H9 (cell line): Measurements from ENCODE around the gene PPM1G. TPM values are rescaled to one million over a fixed set of nuclear protein-coding genes. Genes with fewer than 3 reads are reported as not detected.

ENCODE experiments used
- DNase-seq: peaks from one replicate; pipeline ENCODE4 v3.0.0-alpha.2; 2017
- H2AFZ ChIP-seq: one replicate; pipeline ENCODE4 v1.6.1; 2013; ENCODE audit warnings: mild to moderate bottlenecking, low read length, control low read depth, moderate library complexity
- H2AK5ac ChIP-seq: 2 replicates; pipeline ENCODE4 v1.6.1; 2013; ENCODE audit warnings: low read length, control low read depth, mixed read lengths; ENCODE audit not compliant: insufficient read length
- H2BK120ac ChIP-seq: one replicate; pipeline ENCODE4 v1.6.1; 2013; ENCODE audit warnings: low read depth, mild to moderate bottlenecking, low read length, control low read depth, inconsistent platforms; ENCODE audit not compliant: poor library complexity, severe bottlenecking
- H2BK12ac ChIP-seq: 2 replicates; pipeline ENCODE4 v1.6.1; 2013; ENCODE audit warnings: low read length, control low read depth, mixed read lengths, low read depth; ENCODE audit not compliant: insufficient read length
- H2BK15ac ChIP-seq: 2 replicates; pipeline ENCODE4 v1.6.1; 2013; ENCODE audit warnings: low read depth, low read length, control low read depth
- H2BK20ac ChIP-seq: one replicate; pipeline ENCODE4 v1.6.1; 2013; ENCODE audit warnings: low read depth, mild to moderate bottlenecking, low read length, control low read depth, inconsistent platforms; ENCODE audit not compliant: poor library complexity, severe bottlenecking
- H2BK5ac ChIP-seq: 2 replicates; pipeline ENCODE4 v1.6.1; 2013; ENCODE audit warnings: low read length, control low read depth, mixed read lengths; ENCODE audit not compliant: insufficient read length
- H3K14ac ChIP-seq: 2 replicates; pipeline ENCODE4 v1.6.1; 2013; ENCODE audit warnings: low read length, control low read depth; ENCODE audit not compliant: insufficient read depth
- H3K18ac ChIP-seq: 2 replicates; pipeline ENCODE4 v1.6.1; 2013; ENCODE audit warnings: low read depth, mild to moderate bottlenecking, mixed read lengths, low read length, control low read depth; ENCODE audit not compliant: insufficient read length
- H3K23ac ChIP-seq: 2 replicates; pipeline ENCODE4 v1.6.1; 2013; ENCODE audit warnings: low read length, control low read depth, mixed read lengths, low read depth; ENCODE audit not compliant: insufficient read length
- H3K23me2 ChIP-seq: 2 replicates; pipeline ENCODE4 v1.6.1; 2013; ENCODE audit warnings: low read depth, mild to moderate bottlenecking, mixed read lengths, low read length, control low read depth; ENCODE audit not compliant: insufficient read length, poor library complexity, severe bottlenecking
- H3K27ac ChIP-seq: 2 replicates; pipeline ENCODE4 v1.5.1; 2013; ENCODE audit warnings: low read length, control low read depth, mixed read lengths, low read depth; ENCODE audit not compliant: insufficient read length
- H3K27me3 ChIP-seq: 2 replicates; pipeline ENCODE4 v1.6.1; 2013; ENCODE audit warnings: low read length, control low read depth, inconsistent platforms; ENCODE audit not compliant: insufficient read depth
- H3K4ac ChIP-seq: 2 replicates; pipeline ENCODE4 v1.6.1; 2013; ENCODE audit warnings: low read depth, mild to moderate bottlenecking, control low read depth, inconsistent platforms, low read length, moderate library complexity
- H3K4me1 ChIP-seq: 2 replicates; pipeline ENCODE4 v1.6.1; 2013; ENCODE audit warnings: low read length, control low read depth, inconsistent platforms; ENCODE audit not compliant: insufficient read depth
- H3K4me2 ChIP-seq: 2 replicates; pipeline ENCODE4 v1.6.1; 2013; ENCODE audit warnings: low read length, control low read depth, mixed read lengths; ENCODE audit not compliant: insufficient read length, insufficient read depth
- H3K56ac ChIP-seq: 2 replicates; pipeline ENCODE4 v1.6.1; 2013; ENCODE audit warnings: low read depth, mild to moderate bottlenecking, mixed read lengths, low read length, control low read depth; ENCODE audit not compliant: insufficient read length
- H3K79me1 ChIP-seq: 2 replicates; pipeline ENCODE4 v1.6.1; 2013; ENCODE audit warnings: low read depth, mild to moderate bottlenecking, moderate library complexity, low read length, control low read depth, inconsistent platforms; ENCODE audit not compliant: insufficient read depth, poor library complexity, severe bottlenecking
- H3K79me2 ChIP-seq: 2 replicates; pipeline ENCODE4 v1.6.1; 2013; ENCODE audit warnings: low read length, control low read depth, inconsistent platforms; ENCODE audit not compliant: insufficient read depth
- H3K9ac ChIP-seq: 2 replicates; pipeline ENCODE4 v1.6.1; 2013; ENCODE audit warnings: low read length, control low read depth, mixed read lengths; ENCODE audit not compliant: insufficient read length; ENCODE audit errors: extremely low read depth
- H3K9me3 ChIP-seq: one replicate; pipeline ENCODE4 v1.6.1; 2013; ENCODE audit warnings: low read depth, low read length, inconsistent platforms; ENCODE audit not compliant: control insufficient read depth
- H3T11ph ChIP-seq: one replicate; pipeline ENCODE4 v1.6.1; 2013; ENCODE audit warnings: mild to moderate bottlenecking, low read length, control low read depth, inconsistent platforms
- H4K20me1 ChIP-seq: one replicate; pipeline ENCODE4 v1.6.1; 2013; ENCODE audit not compliant: control insufficient read depth, insufficient read length, insufficient read depth
- H4K5ac ChIP-seq: 2 replicates; pipeline ENCODE4 v1.6.1; 2013; ENCODE audit warnings: low read depth, mild to moderate bottlenecking, mixed read lengths, low read length, control low read depth; ENCODE audit not compliant: insufficient read length
- H4K8ac ChIP-seq: replicated peaks from 2 replicates; pipeline ENCODE4 v1.6.1; 2013; ENCODE audit warnings: low read length, control low read depth, mixed read lengths, low read depth; ENCODE audit not compliant: insufficient read length
- H4K91ac ChIP-seq: 2 replicates; pipeline ENCODE4 v1.6.1; 2013; ENCODE audit warnings: low read depth, mild to moderate bottlenecking, moderate library complexity, mixed read lengths, low read length, control low read depth; ENCODE audit not compliant: insufficient read length
- H3K27ac Mint-ChIP-seq, 3 experiments: 2 replicates in 2 of 3; 3 replicates in 1 of 3; pipeline ENCODE4 v1.8.0; 2020 to 2021; ENCODE audit warnings: mixed read lengths in 3 of 3, mild to moderate bottlenecking in 1 of 3, moderate library complexity in 1 of 3
- H3K27me3 Mint-ChIP-seq: 2 replicates; pipeline ENCODE4 v1.8.0; 2021; ENCODE audit warnings: low read depth, mild to moderate bottlenecking, moderate library complexity, mixed read lengths
- H3K36me3 Mint-ChIP-seq, 3 experiments: 2 replicates in 2 of 3; 3 replicates in 1 of 3; pipeline ENCODE4 v1.8.0; 2020 to 2021; ENCODE audit warnings: low read depth in 3 of 3, mixed read lengths in 3 of 3; ENCODE audit not compliant: insufficient read depth in 1 of 3
- H3K4me1 Mint-ChIP-seq, 2 experiments: 2 replicates each; pipeline ENCODE4 v1.8.0; 2020; ENCODE audit warnings: mixed read lengths in 2 of 2
- H3K4me3 Mint-ChIP-seq, 2 experiments: 2 replicates in 1 of 2; 3 replicates in 1 of 2; pipeline ENCODE4 v1.8.0; 2020 to 2021; ENCODE audit warnings: mild to moderate bottlenecking in 2 of 2, mixed read lengths in 2 of 2, moderate library complexity in 1 of 2
- H3K9me3 Mint-ChIP-seq, 2 experiments: 2 replicates in 1 of 2; 3 replicates in 1 of 2; pipeline ENCODE4 v1.8.0; 2020; ENCODE audit warnings: mild to moderate bottlenecking in 2 of 2, mixed read lengths in 2 of 2, moderate library complexity in 1 of 2
- total RNA-seq: library from RNA; stranded (reverse); gene quantifications from 2 replicates; pipeline ENCODE4 v1.2.1, GENCODE V29; 2021
- TF ChIP-seq, protein P1 (sequence below): fragments of 200-600 bp; sonication (generic); conservative IDR thresholded peaks from 3 replicates; pipeline ENCODE4 v1.8.0; 2021; ENCODE audit warnings: antibody characterized with exemption, mild to moderate bottlenecking

PPM1G gene
- total RNA-seq, 1 experiment from 2014 or later = 146 TPM

GRCh38 chr2:27420996-27421395, 11.6 kb upstream of the PPM1G start:
- no peak overlapping the region for H3K27ac ChIP-seq
- TF ChIP-seq, protein P1, sequence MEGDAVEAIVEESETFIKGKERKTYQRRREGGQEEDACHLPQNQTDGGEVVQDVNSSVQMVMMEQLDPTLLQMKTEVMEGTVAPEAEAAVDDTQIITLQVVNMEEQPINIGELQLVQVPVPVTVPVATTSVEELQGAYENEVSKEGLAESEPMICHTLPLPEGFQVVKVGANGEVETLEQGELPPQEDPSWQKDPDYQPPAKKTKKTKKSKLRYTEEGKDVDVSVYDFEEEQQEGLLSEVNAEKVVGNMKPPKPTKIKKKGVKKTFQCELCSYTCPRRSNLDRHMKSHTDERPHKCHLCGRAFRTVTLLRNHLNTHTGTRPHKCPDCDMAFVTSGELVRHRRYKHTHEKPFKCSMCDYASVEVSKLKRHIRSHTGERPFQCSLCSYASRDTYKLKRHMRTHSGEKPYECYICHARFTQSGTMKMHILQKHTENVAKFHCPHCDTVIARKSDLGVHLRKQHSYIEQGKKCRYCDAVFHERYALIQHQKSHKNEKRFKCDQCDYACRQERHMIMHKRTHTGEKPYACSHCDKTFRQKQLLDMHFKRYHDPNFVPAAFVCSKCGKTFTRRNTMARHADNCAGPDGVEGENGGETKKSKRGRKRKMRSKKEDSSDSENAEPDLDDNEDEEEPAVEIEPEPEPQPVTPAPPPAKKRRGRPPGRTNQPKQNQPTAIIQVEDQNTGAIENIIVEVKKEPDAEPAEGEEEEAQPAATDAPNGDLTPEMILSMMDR = no peak
- H3K18ac ChIP-seq = no peak overlapping the region
- H2BK5ac ChIP-seq = no peak overlapping the region
- no peak overlapping the region for H3T11ph ChIP-seq
- Mint-ChIP-seq H3K4me1 (no peaks in the 10 kb centered on the region), H3K36me3 (no peaks in the 10 kb centered on the region), H3K27me3 (no peaks in the 10 kb centered on the region), H3K9me3 (no peaks in the 10 kb centered on the region), H3K4me3 (no peak overlapping the region), H3K27ac (no peak overlapping the region)
- no peaks in the 10 kb centered on the region for H3K27me3 ChIP-seq
- H2BK12ac ChIP-seq = no peak overlapping the region
- H2BK20ac ChIP-seq = no peak overlapping the region
- H3K79me2 ChIP-seq = no peaks in the 10 kb centered on the region
- H4K8ac ChIP-seq = no peak overlapping the region
- H3K9ac ChIP-seq = no peak overlapping the region
- H4K20me1 ChIP-seq = no peaks in the 10 kb centered on the region
- H3K56ac ChIP-seq = no peak overlapping the region
- no peak overlapping the region for H3K4ac ChIP-seq
- H3K14ac ChIP-seq = no peak overlapping the region
- DNase-seq = no peak
- no peaks in the 10 kb centered on the region for H3K9me3 ChIP-seq
- H3K4me1 ChIP-seq = no peaks in the 10 kb centered on the region
- H3K79me1 ChIP-seq = no peaks in the 10 kb centered on the region
- H3K4me2 ChIP-seq = no peak overlapping the region
- H2BK15ac ChIP-seq = no peak overlapping the region
- no peak overlapping the region for H3K23ac ChIP-seq
- no peak overlapping the region for H4K91ac ChIP-seq
- no peaks in the 10 kb centered on the region for H3K23me2 ChIP-seq
- no peak overlapping the region for H2BK120ac ChIP-seq
- H2AK5ac ChIP-seq = no peak overlapping the region
- H4K5ac ChIP-seq = no peak overlapping the region
- no peak overlapping the region for H2AFZ ChIP-seq
